HG02571 (cell line): ENCODE data around the gene ACAD10.
A peak's percentile ranks its signal among the peaks of the same experiment; 100 is the strongest.

Experiments used
- ATAC-seq: cut with Tn5 transposase; IDR thresholded peaks from one replicate; pipeline ENCODE4 v1.9.1; 2021; ENCODE audit warnings: mild to moderate bottlenecking, moderate library complexity; ENCODE audit not compliant: unreplicated experiment

The ACAD10 gene

DNA sequence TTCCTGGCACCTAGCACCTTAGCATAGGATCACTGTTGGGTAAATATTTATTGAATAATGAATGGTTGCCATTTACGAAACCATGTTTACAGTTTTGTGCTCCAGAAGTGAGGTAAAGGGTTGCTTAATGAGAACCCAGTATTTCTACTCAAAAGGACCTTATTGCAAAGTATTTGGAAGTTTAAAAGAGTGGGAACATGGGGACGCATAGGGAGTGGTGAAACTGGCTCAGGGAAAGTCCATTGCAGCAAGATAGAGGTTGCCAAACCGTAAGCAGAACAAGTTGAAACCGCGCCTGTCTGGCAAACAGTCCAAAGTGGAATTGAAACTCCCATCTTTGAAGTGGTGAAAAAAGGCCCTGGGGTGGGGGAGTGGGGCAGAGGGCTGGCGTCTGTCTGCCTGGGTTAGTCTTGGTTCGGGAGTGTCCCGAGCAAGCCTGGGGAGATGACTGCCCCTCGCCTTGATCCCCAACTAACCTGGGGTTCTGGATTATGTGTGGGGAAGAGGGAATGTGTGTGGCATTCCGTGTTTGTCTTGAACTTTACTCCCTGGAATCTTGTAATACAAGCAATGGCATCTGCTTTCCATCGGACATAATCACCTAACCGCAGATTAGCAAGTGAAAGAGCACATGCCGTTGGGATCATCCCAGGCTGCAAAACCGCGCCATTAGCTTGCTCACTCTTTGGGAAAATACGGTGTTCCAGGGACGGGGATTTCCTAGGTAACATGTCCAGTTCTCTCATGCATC lies 88.1 kb downstream of the ACAD10 start:
- no peak for ATAC-seq

DNA sequence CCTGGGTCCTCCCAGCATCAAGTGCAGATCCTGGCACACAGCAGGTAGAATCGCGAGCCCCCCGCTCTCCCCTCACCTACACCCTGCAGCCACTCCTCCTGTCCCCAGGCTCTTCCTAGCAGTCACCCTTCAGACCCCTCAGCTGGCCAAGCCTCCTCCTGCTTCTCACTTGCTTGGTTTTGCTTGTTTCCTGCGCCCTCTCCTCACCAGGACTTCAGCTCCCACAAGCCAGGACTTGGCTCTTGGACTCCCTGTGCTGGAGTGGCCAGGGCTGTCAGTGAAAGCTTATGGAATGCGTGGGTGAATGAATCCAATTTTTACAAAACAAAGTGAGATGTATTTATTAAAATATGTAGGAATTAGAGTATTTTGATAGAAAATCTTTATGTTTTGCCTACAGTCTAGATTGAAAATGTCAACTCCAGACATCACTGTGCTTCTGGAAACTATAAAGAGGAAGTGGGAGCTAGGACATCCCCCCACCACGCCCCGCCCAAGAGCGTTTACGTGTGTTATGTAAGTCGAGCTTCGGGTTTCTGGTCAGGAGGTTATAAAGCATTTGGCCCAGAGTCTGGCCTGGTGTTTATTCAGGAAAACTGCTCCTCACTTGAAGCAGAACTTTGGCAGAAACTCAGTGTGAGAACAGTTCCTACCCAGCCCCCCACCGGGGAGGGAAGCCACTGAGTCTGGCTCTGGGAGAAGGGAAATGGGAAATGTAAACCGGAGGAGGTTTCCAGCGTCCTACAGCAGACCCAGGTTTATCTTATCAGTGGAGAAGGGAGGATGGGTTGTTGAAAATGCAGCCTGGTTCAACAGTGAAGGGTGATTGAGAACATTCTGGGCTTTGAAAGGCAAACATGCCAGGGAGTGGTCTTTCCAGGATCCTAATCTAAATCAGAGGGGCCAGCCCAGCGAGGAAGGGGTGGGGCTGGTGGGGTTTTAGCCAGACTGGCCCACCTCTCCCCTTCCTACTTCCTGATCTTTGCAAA lies 89.6 kb downstream of the ACAD10 start:
- ATAC-seq, result peak; percentile 63

DNA sequence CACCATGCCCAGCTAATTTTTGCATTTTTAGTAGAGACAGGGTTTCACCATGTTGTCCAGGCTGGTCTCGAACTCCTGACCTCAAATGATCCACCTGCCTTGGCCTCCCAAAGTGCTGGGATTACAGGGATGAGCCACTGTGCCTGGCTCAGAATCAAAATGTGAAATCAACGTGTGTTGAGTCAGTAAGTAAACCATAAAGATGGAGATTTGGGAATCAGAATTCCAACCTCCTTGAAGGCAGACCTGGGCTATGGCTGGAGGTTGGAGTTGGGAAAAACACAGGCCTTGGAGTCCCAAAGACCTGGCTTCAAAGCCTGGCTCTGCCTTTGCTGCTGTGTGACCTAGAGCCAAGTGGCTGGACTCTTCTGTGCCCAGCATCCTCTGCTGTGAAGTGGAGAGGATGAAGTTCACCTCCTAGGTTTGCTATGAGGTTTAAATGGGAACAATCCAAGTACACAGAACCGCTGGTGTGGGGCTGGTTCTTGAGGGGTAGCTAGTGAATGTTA lies 91.0 kb downstream of the ACAD10 start:
- ATAC-seq, result no peak

DNA sequence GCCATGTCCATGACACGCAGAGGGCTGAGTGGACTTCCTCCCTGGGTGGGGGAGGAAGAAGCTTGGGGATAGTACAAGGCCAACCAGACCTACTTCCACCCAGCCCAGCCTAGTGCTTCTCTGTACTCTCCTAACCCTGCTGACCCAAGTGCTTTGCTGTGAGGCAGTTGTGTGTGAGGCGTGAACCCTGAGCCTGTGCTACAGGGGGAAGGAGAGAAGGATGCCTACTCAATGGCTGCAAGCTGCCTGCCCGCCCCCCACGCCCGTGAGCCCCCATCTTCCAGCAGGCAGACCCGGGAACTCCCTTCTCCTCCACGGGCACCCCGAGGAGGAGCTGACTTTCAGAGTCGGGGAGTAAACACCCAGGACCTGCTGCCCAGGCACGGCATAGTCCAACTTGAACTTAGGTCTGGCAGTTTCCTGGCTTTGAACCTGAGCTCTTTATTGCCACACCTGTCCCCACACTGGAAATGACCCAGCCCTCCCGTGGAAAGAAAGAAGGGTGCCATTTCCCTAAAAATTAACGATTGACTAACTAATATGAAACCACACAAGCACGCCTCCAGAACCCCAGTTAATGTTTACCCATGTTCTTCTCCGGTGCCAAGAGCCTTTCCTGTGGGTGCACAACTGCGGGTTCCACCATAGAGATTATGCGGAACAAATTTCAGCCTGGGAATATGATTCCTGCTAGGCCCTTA lies 91.6 kb downstream of the ACAD10 start:
- no peak for ATAC-seq

DNA sequence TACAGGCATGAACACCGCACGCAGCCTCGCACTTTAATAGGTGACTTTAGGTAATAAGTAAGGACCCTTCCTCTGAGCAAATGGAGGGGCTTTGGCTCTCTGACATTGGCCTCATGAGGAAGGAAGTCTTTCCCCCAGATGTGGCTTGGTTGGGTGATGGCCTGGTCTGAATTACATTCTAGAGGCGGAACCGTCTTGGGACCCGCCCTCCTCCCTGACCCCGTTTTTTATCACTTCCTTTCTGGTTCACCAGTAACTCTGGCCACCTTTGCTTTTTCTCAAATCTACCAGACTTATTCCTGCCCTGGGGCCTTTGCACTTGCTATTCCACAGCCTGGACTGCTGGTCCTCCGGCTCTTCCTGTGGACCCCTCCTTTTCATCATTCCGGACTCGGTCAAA lies 94.3 kb downstream of the ACAD10 start:
- no peak for ATAC-seq

DNA sequence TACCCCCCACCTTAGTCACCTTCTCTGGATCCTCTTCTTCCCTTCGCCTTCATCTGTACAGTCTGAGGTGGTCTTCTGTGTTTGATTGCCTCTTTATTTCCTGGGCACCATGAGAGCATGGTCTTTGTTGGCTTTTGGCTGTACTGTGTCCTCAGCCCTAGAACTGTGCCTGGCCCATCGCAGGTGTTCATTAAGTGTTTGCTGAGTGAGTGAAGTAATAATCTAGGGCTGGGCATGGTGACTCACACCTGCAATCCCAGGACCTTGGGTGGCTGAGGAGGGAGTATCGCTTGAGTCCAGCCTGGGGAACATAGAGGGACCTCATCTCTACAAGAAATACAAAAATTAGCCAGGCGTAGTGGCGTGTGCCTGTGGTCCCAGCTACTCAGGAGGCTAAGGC lies 94.8 kb downstream of the ACAD10 start:
- no peak for ATAC-seq

DNA sequence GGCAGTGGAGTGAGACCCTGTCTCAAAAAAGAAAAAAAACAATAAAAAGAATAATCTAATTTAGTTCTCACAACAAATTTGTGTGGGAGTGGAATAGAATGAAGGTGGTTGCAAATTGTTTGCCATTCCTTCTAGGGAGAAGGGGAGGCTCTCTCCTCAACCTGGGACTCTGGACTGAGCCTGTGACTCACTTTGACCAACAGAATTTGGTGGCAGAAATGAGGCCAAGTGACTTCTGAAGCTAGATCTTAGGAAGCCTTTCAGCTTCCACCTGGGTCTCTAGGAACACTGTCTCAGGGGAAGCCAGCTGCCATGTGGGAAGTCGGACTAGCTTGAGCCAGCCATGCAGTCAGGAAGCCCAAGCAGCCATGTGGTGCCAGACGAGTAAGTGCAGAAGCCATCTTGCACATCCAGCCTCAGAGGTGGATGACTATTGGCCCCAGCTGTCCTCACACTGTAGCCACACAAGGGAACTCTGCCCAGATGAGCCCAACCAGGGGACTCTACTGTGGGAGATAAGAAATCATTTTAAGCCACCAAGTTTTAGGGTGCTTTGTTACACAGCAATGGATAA lies 95.3 kb downstream of the ACAD10 start:
- ATAC-seq, result no peak

DNA sequence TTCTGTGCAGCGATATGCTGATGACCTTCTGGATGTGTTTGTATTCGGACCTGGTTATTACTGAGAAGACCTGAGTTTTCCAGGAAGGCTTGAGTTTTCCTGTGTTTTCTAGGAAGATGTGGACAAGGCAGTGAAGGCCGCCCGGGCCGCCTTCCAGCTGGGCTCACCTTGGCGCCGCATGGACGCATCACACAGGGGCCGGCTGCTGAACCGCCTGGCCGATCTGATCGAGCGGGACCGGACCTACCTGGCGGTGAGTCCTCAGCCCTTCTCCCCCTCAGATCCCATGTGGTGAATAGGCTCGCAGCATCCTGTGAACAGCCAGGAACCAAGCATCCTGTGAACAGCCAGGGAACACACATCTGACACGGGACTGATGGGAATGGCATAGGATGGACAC lies 97.2 kb downstream of the ACAD10 start:
- no peak for ATAC-seq

DNA sequence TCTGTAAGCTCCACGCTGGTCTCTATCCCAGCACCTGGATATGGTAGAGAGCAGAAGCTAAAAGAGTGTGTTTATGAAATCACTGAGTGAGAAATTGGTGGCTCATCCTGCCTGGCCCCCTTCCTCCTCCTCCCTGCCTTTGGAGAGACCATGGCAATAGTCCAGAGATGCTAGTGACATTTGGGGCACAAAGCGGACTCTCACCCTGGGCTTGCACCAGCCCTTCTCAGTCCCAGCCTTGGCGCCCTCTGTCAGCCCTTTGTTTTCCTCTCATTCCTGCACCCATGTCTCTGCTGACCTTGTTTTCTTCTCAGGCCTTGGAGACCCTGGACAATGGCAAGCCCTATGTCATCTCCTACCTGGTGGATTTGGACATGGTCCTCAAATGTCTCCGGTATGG lies 99.1 kb downstream of the ACAD10 start:
- ATAC-seq, result no peak

- no peak for ATAC-seq
Measured at GRCh38 chr12:111785651-111786050, 99.8 kb downstream of the ACAD10 start.

DNA sequence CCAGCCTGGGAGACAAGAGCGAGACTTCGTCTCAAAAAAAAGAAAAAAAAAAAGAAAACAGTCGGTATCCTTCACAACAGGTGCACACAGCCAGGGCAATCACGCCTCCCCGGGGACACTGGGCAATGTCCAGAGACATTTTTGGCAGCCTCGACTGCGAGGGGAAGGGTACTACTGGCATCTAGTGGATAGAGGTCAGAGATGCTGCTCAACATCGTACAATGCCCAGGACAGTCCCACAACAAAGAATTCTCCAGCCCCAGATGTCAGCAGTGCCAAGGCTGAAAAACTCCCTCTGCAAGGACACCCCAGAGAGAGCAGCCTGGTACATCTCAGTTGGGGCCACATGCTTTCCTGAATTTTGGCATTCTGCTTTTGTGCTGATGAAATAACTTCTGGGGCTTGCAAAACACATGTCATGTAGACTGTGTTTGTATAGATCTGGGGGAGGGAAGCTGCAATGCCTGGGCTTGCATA lies 102.4 kb downstream of the ACAD10 start:
- no peak for ATAC-seq

DNA sequence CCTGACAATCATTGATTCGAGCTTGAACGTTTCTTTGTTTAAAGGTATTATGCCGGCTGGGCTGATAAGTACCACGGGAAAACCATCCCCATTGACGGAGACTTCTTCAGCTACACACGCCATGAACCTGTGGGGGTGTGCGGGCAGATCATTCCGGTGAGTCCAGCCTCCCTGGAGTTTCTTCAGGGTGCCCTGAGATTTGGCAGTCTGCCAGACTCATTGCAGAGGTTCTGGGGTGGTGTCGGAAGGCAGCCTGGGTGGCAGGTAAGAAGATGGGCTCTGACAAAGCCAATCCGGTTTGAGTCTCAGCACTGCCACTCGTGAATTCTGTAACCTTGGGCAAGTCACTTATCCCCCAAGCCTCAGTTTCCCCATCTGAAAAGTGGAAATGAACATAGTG lies 103.9 kb downstream of the ACAD10 start:
- ATAC-seq, result no peak

DNA sequence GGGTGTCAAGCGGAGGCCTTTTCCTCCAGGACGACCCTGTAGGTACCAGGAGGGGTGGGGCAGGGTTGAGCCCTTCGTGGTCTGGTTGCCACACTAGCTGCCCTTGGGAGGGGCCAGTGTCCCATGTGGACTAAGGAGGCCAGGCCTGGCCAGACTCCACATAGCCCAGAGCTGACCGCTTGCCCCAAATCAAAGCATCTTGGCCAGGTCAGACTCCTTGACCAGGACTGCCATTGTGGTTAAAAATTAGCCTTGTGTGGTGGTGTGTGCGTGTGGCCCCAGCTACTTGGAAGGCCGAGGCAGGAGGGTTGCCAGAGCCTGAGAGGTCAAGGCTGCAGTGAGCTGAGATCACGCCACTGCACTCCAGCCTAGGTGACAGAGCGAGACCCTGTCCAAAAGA lies 105.7 kb downstream of the ACAD10 start:
- ATAC-seq, result no peak

DNA sequence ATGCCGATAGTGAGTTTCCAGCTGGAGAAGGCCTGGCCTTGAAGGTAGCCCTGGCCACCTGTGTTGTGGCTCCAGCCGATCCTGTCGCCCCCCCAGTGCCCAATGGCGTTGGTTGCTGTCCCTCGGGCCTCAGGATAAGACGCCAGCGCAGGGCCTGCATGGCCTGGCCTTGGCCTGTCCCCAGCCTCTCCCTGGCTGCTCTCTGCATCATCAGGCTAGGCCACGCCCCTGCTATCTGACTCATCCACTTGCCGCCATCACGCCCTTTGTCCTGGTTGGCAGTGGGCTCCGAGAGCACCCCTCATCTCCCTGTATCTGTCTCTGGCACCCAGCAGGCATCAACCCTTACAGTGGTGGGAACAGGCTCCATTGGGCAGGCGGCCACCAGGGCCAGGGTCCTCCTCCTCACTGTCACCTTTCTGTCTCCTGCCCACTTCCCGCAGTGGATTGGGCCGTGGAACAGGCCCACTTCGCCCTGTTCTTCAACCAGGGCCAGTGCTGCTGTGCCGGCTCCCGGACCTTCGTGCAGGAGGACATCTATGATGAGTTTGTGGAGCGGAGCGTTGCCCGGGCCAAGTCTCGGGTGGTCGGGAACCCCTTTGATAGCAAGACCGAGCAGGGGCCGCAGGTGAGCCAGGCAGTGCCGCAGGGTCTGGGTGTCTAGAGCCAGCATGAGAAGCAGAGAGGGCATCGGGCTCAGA lies 106.5 kb downstream of the ACAD10 start:
- ATAC-seq, result no peak

- no peak for ATAC-seq
Measured at GRCh38 chr12:111792856-111793235, 107.0 kb downstream of the ACAD10 start.

- ATAC-seq, result no peak
Measured at GRCh38 chr12:111798182-111798581, 112.3 kb downstream of the ACAD10 start.

- ATAC-seq, result no peak
Measured at GRCh38 chr12:111799758-111800157, 113.9 kb downstream of the ACAD10 start.

DNA sequence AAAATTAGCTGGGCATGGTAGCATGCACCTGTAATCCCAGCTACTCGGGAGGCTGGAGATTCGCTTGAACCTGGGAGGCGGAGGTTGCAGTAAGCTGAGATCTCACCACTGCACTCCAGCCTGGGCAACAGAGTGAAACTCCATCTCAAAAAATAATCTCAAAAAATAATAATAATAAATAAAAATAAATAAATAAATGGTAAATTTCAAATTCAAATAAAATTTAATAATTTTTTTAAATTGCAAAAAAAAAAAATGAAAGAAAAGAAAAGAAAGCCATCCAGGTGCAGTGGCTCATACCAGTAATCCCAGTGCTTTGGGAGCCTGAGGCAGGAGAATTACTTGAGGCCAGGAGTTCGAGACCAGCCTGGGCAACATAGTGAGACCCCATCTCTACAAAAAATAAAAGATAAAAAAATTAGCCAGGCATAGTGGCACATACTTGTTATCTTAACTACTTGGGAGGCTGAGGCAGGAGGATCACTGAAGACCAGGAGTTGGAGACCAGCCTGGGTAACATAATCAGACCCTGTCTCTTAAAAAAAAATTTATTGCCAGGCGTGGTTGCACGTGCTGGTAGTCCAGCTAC lies 117.3 kb downstream of the ACAD10 start:
- ATAC-seq, result no peak

GRCh38 chr12:111803851-111804250 lies 118.0 kb downstream of the ACAD10 start:
- ATAC-seq, result no peak

DNA sequence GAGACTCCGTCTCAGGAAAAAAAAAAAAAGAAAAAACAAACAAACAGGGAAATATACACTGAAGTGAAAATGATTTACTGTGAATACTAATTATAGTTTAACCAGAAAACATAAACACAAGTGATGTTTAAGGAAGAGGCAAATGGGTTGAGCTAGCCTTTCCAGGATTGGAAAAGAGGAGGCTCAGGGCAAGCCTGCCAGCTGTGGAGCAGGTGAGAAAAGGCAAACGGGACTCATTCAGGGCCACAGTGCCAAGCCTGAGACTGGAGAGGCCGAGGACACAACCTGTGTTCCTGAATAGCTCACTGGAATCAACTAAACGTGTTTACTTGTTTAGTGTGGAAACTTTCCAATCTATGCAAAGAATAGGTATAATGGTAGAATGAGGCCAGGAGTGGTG lies 120.5 kb downstream of the ACAD10 start:
- ATAC-seq, result no peak
